Measurements from ENCODE around the gene SFXN5.

SFXN5 gene

DNA sequence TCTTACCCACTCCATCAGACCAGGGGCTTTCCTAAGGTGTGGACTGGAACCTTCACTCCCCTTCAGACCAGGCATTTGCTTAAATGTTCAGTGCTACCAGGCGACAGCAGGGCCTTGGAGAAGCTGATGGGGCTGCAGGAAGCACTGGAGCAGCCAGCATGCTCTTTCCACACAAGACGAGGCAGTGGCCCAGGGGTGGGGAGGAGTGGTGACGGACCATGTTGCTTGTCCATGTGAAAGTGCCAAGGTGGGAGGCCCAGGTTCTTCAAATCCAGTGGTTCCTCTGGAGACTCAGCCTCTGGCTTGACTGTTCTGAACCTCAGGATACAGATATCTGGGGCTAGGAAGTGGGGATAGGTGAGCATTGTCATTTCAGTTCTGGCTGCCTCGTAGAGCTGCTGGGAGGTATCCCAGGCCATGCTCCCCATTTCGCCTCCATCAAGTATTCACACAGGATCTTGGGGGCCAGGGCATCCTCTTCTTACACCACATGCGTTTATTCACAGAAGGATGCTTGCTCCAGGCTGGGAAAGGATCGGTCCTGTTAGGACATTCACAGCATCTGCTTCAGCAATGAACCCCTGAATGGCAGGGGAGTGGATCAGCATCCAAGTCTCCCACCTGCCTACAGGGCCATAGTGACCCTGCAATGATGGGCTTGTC lies 62.2 kb downstream of the SFXN5 start:
- DNase-seq = peak; percentile 25

DNA sequence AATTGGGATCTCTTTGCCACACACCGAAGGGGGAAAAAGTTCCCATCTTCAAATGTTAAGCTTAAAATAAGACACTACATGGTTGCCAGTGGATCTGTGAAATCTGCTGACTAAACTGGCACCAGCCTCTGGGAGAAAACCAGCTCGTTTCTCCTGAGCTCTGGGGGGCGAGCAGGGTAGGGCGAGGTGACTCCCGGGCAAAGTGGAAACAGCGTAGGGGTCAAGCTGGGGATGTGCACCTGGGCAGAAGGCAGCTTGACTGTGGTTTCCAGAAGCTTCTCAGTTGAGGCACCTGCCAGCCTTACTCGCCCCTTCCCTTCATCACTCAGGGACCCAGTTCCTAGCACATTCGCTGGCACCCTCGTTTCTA lies 62.8 kb downstream of the SFXN5 start:
- peak; percentile 42 for DNase-seq

DNA sequence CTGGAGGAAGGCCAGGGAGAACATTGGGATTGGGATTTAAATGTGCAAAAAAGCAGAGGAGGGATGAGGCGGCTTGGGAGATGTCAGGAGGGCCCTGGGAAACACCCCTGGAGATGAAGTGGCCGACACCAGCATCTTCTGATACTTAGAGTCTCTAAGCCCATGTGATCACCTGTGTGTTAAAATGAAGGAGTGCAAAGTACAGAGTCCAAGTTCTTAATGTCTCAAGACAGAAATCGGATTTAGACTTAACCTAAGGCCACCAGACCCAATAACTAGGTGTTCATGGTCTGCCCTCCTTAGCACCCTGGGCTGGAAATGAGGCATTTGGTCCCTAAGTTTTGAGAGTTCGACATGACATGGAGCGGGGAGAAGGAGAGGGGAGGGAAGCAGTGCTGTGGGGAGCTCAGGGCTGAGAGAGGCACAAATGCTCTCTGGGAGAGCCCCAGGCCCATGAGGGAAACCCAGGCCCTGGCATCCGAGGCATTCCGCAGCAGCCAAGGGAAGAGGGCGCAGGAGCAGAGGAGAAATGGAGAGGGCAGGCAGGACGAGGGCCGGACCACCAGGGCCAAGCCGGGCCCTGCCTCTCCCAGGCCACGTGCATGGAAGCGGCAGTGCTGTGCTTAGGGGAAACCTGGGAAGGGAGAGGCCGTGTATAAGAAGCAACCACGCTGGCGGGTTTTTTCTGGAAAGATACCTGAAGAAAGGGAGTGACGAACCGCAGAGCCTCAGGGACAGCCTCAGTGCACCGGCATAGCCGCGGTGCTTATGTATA lies 63.3 kb downstream of the SFXN5 start:
- peak; percentile 38 for DNase-seq

DNA sequence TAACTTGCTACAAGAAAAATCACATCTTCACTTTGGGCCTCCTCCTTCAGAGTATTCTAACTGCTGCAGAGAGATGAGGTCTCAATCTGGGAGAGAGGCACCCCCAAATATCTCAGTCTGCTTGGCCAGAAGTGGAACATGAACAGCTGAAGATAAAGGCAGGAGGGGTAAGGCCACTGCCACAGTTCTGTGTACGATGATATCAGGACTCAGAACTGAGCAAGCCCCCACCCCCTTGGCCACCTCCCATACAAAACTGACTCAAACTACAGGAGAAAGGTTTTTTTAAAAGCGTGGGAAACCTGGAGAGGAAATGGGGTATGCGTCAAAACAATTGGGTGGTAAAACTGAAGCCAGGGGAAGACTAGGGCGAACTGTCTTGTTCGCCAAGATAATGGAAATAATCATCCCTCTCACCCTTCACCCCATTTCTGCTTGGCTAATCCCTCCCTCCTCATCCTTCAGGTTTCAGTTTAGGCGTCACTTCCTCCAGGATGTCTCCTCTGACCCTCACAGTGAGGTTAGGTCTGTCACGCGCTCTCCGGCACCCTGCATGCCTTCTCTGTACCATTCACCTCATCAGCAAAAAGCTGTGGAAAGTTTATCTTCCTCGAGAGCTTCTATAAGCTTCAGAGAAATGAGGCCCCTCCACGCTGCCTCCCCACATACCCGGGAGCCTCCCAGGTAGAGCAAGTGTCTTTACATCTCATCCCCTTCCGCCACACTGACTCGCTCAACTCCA lies 64.4 kb downstream of the SFXN5 start:
- DNase-seq = peak; percentile 26

DNA sequence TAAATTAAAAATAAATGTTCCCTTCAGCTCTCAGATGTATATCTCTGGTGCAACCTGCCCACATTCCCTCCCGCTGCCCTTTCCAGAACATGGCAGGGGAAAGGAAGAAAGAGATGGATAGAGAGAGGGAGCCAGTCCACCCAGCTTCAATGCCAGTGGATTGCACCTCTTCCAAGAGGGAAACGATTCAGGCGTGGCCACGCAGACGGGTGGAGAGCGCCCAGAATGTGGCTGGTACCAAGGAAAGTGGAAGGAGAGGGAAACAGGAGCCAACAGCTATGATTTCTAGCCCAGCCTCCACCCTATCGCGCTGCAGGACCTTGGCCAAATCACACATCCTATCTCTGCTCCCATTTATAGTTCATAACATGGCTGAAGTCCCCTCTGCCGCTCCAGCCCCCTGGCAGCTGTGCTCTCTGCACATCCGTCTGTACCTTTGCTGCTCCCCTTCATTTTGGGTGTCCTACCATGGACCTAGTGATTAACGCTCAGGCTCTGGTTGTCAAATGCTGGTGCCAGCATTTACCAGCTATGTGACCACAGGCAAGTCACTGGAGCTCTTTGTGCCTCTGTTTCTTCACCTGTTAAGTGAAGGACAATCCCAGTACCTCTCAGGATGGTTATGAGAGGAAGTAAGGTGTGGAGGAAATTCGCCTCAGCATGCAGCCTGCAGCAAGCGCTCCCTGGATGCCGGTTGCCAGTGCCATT lies 66.5 kb downstream of the SFXN5 start:
- DNase-seq = peak; percentile 32

DNA sequence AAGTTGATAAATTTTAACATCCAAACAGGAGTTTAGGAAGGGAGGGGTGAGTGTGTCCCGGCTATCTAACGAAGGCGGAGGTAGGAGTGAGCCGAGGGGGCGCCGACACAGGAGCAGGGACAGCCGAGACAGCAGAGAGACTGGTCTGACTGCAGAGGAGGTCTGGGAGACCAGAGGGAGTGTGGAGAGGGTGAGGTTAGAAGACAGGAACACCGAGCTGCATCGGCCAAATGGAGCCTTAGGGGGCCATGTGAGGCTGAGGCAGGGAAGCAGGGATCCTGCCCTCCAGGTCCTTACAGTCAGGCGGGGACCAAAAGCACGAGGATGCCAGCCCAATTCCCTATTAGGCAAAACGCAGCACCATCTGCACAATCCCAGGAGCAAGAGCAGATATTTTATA lies 67.0 kb downstream of the SFXN5 start:
- peak; percentile 46 for DNase-seq

DNA sequence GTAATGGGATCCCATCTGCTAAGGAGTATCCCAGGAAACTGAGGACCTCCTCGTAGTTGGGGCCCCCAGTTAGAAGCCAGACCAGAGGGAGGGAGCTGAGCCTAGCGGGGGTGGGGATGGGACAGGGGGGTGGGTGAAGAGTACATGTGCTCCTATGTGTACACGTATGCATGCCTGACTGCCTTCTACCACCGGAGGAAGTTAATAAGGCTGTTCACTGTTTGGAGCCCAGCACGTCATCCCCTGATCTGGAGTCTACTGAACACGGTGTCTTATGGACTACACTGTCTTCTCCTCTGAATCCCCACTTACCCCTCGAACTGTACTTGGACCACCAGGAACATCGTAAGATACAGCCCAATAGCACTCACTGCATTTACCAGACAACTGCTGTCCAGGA lies 68.5 kb downstream of the SFXN5 start:
- peak; percentile 16 for DNase-seq

DNA sequence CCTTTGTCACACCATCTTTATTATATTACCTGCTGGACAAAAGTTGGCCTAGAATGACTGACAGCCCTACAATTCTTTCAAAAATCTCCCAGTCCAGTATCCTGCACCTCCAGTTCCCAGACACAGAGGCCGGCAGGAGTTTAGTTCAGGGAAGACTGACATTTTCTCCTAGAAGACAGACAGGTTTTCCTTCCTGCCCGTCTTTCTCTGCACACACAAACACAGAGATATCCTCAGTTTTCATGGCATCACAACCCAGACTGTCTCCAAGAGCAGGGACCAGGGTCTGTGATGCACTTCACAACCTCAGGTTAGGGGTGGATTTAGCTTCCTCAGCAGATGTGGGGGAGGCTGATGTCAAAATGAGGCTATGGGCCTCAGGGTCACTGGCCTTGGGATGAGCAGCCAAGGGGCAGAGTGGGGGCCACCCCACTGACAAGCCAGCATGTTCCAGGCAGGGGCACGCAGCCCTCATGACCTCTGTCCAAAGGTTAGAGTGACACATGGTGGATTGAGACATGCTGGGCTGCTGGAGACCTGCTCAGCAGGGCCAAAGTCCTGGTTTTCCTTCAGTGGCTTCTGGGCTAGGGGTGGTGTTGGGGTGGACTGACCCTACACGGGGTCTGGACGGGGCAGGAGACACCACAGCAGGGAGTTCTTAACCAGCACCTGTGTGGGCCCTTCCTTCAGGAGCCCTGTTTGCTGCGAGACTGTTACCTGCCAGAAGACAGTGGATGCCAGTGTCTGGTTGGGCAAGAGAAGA lies 70.5 kb downstream of the SFXN5 start:
- DNase-seq = peak; percentile 42

DNA sequence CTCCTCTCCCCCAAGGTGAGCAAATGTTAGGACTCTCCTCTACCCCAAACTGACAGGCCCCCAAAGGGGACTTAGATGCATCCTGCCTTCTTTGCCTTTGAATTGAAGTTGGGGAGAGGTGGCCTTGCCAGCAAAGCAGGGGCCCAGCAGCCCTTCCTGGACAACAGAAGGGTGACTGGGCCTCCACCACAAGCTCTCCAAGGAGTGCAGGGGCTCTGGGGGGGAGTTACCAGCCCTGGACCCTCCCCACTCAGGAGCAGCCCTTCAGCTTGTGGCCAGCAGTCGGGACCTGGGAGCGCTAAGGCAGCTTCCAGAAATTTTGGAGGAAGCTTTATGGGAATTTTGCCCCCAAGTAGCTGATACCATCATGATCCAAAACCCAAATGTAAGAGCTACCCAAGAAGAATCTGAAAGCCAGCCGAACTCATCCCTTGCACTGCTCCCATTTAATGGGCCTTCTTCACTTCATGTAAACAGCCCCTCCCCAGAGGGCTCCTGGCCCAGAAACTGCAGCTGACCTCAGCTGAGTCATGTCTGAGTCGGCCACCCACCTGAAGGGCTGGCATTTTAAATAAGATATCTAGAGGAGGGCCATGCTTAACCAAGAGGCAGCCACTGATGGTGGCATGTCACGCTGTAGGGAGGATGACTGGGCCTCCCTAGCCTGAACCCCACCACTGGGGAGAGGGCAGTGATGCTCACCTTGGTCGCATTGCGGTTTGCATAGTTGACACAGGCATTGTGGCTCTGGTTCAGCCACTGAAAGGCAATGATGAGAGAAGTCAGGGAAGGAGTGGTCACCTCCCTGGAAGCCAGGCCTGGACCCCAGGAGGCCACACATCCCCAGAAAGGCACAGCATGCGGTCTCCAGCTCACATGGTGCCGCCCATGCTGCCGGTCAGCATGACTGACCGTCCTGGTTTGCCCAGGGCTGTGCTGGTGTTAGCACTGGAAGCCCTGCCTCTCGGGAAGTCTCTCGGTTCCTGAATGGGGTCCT lies 71.5 kb downstream of the SFXN5 start:
- DNase-seq = peak; percentile 70

DNA sequence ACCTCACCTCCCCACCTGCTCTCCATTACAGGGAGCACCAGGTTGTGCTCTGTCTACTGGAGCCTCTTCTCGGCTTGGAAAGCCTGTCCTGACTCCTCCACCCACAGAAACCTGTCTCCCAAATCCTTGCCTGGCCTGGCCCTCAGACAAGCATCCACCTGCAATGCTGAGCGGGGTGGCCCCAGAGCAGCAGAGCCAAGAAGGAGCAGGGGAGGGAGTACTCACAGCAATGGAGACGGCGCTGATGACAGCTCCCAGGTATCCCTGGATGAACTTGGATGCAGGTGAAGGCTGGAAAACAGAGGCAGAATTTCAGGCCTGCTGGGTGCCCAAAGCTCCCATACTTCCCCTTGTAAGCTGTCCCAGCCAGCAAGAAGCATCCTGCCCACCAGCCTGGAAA lies 72.8 kb downstream of the SFXN5 start:
- peak; percentile 40 for DNase-seq

DNA sequence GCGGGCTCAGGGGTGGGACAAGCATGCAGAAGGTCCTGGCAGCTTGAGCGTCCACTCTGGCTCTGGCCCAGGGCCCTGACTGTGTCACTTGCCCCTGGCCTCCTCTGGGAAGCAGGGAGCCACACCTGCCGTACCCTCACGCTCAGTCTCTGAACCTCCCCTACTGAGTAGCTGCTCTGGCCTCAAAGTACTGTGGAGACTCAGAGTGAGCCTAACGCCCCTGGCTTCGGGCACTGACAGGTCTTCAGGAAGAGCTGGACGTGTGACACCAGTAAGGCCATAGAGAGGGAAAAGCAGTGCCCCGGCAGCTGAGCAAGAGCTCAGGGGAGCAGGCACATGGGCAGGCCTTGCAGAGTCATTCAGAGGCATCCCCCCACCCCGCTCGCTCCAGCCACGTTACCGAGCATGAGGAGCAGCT lies 73.3 kb downstream of the SFXN5 start:
- peak; percentile 40 for DNase-seq

DNA sequence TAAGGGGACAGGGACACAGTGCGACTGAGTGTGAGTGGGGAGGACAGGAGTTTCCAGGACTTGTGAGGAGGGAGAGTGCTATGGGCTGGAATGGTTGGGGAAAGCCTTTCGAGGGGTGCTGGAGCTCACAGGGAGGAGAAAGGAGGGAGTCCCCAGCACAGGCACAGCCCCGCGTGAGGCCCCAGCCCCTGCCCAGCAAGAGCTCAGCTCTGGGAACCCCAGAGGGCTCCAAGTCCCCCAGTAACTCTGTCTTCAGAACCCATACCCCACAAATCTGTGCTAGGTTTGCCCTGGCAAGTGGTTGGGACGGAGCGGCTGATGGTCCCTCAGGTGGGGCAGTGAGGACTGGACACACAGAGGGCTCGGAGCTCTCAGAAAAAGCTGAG lies 75.4 kb downstream of the SFXN5 start:
- no peak for DNase-seq

DNA sequence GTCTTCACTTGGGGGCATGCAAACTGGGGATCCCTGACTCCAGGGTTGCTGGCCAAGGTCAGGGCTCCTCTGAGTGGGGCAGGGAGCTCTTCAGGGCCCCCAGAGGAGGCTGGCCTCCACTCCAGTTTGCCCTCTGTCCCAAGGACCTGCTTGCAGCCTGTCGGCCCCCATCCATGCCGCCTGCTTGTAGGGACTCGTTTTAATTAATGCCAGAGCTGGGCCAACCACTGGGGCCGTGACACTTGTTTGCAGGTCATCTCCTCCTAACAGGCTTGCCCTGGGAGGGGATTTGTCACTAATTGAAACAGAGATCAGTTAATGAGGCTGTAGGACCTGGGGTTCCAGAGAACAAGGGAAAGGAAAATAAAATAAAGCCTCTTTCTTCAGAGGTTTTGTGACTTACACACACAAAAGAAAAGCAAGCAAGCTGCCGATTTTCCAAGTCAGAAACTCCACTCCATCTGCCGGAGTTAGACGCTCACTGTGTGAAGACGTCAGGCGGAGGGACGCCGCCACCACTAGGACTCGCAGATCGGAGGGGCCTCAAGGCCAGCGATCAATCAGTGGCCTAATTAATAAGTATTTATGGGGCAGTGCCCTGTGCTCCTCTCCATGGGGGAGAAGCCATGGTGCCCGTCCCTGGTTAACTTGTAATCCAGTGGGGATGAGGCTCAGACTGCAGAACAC lies 75.9 kb downstream of the SFXN5 start:
- DNase-seq = peak; percentile 44

DNA sequence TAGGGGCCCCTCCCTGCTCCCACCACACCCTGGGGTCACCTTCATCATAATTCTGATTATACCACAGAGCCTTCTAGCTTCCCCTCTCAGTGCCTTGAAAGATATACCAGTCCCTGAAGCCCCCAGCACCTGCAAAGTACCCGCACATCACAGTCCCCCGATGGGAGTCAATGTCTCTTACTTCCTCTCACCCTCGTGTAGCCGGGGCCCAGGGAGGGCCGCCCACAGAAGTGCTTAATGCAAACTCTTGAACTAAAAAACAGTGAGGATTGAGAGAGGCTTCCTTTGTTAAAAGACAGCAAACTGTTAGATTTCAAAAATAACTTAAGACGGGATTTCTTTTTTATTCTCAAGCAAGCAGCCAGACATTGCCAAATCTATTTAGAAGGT lies 76.5 kb downstream of the SFXN5 start:
- DNase-seq = peak; percentile 39

DNA sequence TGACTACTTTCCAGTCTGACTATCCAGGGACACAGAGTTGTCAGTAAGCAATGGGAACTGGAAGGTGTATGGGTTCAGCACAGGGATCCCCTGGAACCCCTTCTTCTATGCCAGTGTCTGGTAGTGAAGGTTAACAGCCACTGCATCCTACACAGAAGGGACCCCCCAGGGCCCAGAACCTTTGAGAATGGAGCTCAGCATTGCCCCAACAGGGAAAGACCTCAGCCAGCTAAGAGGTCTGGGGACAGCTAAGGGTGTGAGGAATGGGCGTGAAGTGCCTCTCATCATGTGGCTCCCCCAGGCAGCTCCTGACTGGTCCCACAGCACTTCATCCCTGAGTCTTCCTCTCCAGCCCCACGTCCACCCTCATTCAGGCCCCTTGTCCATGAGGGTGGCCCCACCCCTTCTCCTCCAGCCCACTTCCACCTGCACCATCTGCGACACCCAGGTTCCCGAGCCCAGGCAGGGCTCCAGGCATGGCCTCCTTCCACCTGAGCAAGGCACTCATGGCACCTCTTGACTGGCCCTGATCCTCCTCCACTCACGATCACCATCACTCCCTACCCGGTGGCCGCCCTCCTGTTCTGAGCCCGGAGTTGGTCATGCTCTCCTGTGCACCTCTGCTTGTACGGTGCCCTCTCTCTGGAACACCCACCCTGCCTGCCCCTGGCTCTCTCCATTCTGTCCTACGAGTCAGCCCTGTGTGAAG lies 77.1 kb downstream of the SFXN5 start:
- peak; percentile 43 for DNase-seq

DNA sequence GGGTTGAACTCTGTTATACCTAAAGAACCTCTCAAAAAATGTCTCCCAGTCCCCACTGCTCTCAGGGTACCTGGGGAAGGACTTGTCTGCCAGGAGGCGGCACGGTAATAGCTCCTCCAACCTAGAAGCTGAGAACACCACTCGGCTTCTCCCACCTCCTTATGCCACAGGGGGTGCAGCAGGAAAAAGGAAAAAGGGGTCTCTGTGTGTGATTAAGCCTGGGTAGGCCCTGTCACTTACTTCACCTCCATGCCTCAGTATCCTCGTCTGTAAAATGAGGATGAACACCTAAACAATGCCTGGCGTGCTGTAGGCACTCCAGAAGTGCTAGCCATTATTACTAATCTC lies 77.6 kb downstream of the SFXN5 start:
- peak; percentile 31 for DNase-seq

DNA sequence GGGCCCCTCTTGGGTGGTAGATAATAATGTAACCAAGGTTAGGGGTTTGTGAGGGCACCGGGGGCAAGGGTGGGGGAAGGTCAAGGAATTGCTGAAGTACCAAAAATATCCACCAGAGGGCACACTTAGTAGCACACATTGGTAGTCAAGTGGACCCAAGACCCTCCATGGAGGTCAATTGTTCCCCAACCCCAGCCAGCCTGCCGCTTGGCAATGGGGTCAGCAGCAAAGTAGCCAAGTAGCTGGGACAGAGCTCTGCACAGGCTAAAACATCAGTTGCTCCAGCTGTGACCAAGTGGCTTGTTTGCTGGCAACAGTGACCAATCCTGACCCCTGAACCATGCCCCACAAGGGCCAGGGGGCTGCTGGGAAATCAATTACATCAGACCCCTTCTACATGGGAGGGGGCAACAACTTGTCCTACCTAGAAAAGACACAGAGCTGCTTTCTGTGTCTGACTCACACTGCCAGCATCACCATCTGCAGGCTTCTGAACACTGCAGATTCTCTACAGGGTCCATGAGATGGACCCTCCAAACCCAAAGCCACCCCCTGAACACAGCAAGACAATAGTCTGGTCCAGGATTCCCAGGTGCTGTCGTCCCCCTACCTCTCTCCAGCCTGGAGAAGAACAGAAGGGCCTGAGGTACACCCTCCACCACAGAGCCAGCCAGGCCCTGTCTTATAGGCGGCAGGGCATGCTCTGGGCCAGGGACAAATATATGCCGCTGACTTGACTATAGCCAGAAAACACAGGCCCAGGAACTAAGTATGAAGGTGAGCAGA lies 78.2 kb downstream of the SFXN5 start:
- peak; percentile 65 for DNase-seq

DNA sequence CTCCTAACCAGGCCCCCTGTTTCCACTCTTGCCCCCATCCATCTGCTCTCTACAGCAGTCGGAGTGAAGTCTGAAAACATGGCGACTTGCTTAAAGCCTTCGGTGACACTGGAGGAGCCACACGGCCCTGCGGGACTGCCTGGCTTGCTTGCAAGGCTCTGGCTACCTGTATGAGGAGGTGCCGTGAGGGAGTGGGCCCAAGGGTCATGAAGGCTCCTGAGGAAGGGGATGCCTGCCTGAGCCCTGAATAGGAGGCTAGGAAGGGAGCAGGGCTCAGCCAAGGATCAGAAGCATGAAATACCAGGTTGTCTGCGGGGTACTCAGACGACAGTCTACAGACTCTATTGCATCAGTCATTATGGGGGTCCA lies 78.8 kb downstream of the SFXN5 start:
- DNase-seq = no peak
